SKM-1 treated with dmso at 0.1 percent for 144 hours (cell line): Measurements from ENCODE around the gene LAMA5.

Experiments used
- DNase-seq: peaks from one replicate; lab custom pipeline; 2025; ENCODE audit not compliant: unreplicated experiment; lab: John Stamatoyannopoulos, UW

LAMA5 gene

GRCh38 chr20:62359491-62360121, 7.5 kb downstream of the LAMA5 start:
- DNase-seq = no peak

GRCh38 chr20:62359043-62359490, 8.0 kb downstream of the LAMA5 start:
- no peak for DNase-seq

- DNase-seq = no peak
These were observed 8.7 kb downstream of the LAMA5 start for GRCh38 chr20:62358171-62359042.

GRCh38 chr20:62357681-62358080, 9.4 kb downstream of the LAMA5 start:
- DNase-seq = no peak

DNA sequence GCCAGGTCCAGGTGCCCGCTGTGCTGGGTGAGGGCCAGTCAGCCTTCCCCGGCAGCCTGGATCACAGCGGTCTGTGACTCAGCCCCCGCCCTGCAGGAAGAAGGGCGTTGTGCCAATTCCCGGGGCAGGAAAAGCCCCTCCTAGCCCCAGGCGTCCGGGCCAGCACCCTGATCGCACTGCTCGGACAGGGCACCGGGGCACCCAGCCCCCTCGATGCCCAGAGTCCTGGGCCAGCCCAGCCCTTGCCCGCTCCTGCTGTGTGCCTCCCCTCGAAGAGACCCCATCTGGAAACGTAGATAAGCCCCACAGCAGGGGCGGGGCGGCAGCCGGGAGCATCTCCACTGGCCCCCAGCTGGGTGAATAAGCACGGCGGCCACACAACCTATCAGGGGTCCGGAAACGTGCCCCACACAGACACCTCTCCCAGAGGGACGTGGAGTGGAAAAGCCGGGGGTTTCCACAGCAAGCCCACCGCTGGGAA, 9.9 kb downstream of the LAMA5 start:
- DNase-seq = no peak

DNA sequence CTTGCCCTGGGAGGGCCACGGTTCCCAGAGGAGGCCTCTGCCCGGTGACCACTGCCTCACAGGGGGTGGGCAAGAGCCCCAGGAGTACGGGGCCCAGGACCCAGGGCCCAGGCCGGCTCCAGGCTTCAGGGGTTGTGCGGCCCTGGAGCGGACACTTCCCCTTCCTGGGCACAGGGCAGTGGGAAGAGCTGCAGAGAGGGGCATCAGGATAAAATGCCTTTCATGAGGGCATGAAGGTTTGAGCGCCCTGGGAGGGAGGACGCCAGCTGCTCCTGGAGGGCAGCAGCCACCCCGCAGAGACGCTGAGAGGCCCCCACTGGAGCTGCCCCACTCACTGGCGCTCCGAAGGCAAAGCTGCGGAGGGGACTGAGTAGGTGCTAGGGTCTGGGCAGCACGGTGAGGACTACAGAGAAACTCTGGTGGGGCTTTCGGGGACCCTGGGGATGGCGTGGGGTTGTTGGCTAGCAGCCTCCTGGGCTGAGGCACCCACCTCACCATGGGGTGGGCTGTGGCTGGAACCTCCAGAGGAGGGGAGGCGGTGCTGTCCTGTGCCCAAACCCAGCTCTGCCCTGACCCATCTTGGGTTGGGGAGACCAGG, 10.4 kb downstream of the LAMA5 start:
- no peak for DNase-seq

- DNase-seq = no peak
These were observed 11.1 kb downstream of the LAMA5 start for GRCh38 chr20:62355878-62356588.

DNA sequence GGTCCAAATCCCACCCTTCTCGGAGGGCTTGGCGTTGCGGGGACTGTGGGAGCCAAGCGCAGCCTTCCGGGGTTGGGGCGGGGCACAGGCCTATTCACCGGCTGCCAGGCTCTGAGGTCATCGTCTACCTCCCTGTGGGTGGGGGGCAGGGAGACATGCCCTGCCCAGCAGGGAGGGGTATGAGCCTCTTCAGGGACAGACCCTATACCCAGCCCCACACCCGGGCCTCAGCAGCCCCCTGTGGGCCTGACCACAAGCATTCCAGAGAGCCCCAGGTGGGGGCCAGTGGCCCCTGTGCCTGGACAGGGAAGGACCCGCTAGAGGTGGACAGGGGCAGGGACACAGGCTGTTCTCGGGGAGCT, 11.6 kb downstream of the LAMA5 start:
- no peak for DNase-seq

GRCh38 chr20:62354811-62355341, 12.2 kb downstream of the LAMA5 start:
- DNase-seq = no peak

GRCh38 chr20:62354031-62354808, 12.9 kb downstream of the LAMA5 start:
- DNase-seq = no peak

- DNase-seq = no peak
These were observed 13.7 kb downstream of the LAMA5 start for GRCh38 chr20:62353289-62354030.

GRCh38 chr20:62352402-62353288, 14.5 kb downstream of the LAMA5 start:
- DNase-seq = no peak

DNA sequence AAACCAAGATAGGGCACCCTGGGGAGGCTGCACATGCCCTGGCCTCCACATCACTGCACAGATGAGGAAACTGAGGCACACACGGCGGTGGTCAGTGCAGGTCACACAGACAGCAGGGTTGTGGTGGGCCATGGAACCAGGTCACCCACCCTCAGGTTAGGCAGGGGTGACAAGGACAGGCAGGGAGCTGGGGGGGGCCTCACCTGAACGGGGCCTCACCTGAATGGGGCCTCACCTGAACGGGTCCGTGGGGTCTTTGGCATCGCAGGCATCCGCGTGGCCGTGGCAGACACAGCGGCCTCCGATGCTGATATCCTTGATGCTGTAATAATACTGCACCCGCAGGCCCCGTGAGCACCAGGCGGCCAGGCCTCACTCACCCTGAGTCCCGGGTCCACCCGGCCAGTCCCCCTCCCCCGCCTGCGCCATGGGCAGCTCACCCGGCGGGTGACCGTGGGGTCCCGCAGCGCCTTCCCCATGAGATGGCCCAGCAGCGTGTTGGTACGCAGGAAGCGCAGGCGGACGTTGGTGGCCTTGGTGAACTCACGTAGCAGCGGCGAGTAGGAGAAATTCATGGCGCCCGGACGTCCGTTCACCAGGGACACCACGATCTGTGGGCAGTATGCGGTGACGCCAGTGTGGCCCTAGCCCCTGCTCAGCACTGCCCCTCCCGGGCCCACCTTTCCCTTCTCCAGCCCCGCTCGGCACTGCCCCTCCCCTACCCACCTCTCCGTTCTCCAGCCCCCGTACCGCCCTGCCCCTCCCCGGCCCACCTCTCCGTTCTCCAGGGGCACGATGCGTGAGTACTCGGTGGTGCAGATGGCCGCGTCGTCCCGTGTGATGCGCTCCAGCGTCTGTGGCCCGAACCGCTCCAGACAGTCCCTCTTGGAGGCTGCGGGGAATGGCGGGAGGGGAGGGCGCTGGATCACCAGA, 15.4 kb downstream of the LAMA5 start:
- DNase-seq = no peak

GRCh38 chr20:62350629-62351422, 16.3 kb downstream of the LAMA5 start:
- DNase-seq = no peak

DNA sequence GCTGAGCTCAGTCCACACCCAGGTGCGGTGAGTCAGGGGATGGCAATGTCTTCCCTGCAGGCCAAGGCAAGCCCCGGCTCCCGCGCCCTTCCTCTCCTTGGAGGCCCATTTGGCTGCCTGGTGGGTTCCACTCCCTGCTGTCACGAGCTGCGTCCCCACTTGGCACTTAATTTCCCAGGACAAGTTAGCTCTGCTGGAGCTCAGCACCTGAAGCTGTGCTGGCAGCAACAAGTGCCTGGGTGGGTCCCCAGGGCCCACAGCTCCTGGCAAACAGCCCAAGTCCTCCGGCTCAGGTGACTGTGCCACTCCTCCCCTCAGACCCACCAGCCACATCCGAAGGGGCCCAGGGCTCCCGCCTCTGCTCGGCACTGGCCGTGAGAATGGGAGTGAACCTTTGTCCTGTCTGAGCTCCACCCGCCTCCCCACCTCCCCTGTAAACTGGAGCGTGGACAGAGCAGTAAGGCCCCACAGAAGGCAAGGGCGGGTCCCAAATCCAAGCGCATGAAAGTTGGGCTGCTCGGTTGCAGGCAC, 16.9 kb downstream of the LAMA5 start:
- DNase-seq = no peak

DNA sequence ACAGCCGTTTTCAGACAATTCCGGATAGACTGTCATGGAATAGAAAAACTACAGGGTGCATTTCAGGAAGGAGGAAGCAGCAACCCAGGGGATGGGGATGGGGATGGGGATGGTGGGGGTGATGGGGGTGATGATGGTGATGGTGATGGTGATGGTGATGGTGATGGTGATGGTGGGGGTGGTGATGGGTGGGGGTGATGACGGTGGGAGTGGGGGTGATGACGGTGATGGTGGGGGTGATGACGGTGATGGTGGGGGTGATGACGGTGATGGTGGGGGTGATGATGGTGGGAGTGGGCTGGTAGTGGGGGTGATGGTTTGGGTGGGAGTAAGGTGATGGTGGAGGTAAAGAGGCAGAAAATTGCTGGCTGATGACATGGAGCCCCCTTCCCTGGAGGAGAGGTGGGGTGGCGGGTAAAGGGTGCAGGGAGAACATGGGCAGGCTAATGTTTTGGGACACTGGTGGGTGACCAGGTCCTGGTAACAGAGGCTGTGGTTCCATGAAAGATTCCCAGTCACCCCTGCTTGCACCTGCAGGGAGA, 17.5 kb downstream of the LAMA5 start:
- DNase-seq = no peak
